HG03025 (cell line): ENCODE measurements around the gene JAG1.
"Not testable (repeated sequence)": the region's sequence is repeated elsewhere in the genome, so short reads cannot be mapped to it uniquely, and the experiment has no call there.

ENCODE experiments used
- ATAC-seq: cut with Tn5 transposase; IDR thresholded peaks from one replicate; pipeline ENCODE4 v1.9.1; 2021; ENCODE audit warnings: mild to moderate bottlenecking, moderate library complexity; ENCODE audit not compliant: unreplicated experiment, low FRiP score

The JAG1 gene

GRCh38 chr20:10619427-10619826, 54.4 kb downstream of the JAG1 start:
- ATAC-seq = no peak

GRCh38 chr20:10618611-10619245, 55.1 kb downstream of the JAG1 start:
- no peak for ATAC-seq

GRCh38 chr20:10617549-10618133, 56.2 kb downstream of the JAG1 start:
- not testable (repeated sequence) for ATAC-seq

- no peak for ATAC-seq
These were observed 57.6 kb downstream of the JAG1 start for GRCh38 chr20:10616212-10616611.

- ATAC-seq = no peak
These were observed 59.9 kb downstream of the JAG1 start for GRCh38 chr20:10613911-10614310.

GRCh38 chr20:10613426-10613825, 60.4 kb downstream of the JAG1 start:
- ATAC-seq = not testable (repeated sequence)

GRCh38 chr20:10611357-10611756, 62.4 kb downstream of the JAG1 start:
- no peak for ATAC-seq

- no peak for ATAC-seq
These were observed 63.5 kb downstream of the JAG1 start for GRCh38 chr20:10610251-10610650.

- ATAC-seq = no peak
These were observed 64.0 kb downstream of the JAG1 start for GRCh38 chr20:10609770-10610169.

GRCh38 chr20:10609276-10609675, 64.5 kb downstream of the JAG1 start:
- ATAC-seq = no peak

- ATAC-seq = no peak
These were observed 68.1 kb downstream of the JAG1 start for GRCh38 chr20:10605547-10606195.

GRCh38 chr20:10604865-10605440, 68.8 kb downstream of the JAG1 start:
- no peak for ATAC-seq

- no peak for ATAC-seq
These were observed 69.6 kb downstream of the JAG1 start for GRCh38 chr20:10603971-10604864.

- no peak for ATAC-seq
These were observed 70.4 kb downstream of the JAG1 start for GRCh38 chr20:10603378-10603777.

- ATAC-seq = no peak
These were observed 71.5 kb downstream of the JAG1 start for GRCh38 chr20:10602221-10602871.

GRCh38 chr20:10597637-10598036, 76.2 kb downstream of the JAG1 start:
- ATAC-seq = no peak

GRCh38 chr20:10596710-10597121, 77.1 kb downstream of the JAG1 start:
- no peak for ATAC-seq

- ATAC-seq = no peak
These were observed 77.8 kb downstream of the JAG1 start for GRCh38 chr20:10595985-10596384.

GRCh38 chr20:10595266-10595665, 78.5 kb downstream of the JAG1 start:
- no peak for ATAC-seq

- no peak for ATAC-seq
These were observed 79.4 kb downstream of the JAG1 start for GRCh38 chr20:10594296-10594868.
